GM18498 (cell line): ENCODE data around the gene DNAJC12.
"Not testable (repeated sequence)": the region's sequence is repeated elsewhere in the genome, so short reads cannot be mapped to it uniquely, and the experiment has no call there.

Experiments used
- ATAC-seq: cut with Tn5 transposase; IDR thresholded peaks from one replicate; pipeline ENCODE4 v1.9.1; 2021; ENCODE audit warnings: mild to moderate bottlenecking, moderate library complexity; ENCODE audit not compliant: unreplicated experiment

Gene DNAJC12

GRCh38 chr10:67837541-67838314 is at the start of gene DNAJC12:
DNAJC12 (minus strand) TSS chr10:67838188; CDS start chr10:67838011, 177 bp downstream.
- peak; percentile 65 for ATAC-seq

- peak; percentile 66 for ATAC-seq
Observed at GRCh38 chr10:67884842-67885670, 47.1 kb upstream of the DNAJC12 start.

- peak; percentile 88 for ATAC-seq
Observed at GRCh38 chr10:67884313-67884841, 46.4 kb upstream of the DNAJC12 start, which contains the start of gene SIRT1. SIRT1 (plus strand) TSS chr10:67884656; CDS start chr10:67884722, 66 bp downstream.

GRCh38 chr10:67883710-67884312 is 45.8 kb upstream of the DNAJC12 start:
- ATAC-seq, result no peak

- ATAC-seq, result no peak
Observed at GRCh38 chr10:67878133-67878532, 40.1 kb upstream of the DNAJC12 start.

GRCh38 chr10:67877421-67877820 is 39.4 kb upstream of the DNAJC12 start:
- ATAC-seq, result not testable (repeated sequence)

GRCh38 chr10:67875340-67876238 is 37.6 kb upstream of the DNAJC12 start:
- no peak for ATAC-seq

GRCh38 chr10:67869996-67870395 is 32.0 kb upstream of the DNAJC12 start:
- no peak for ATAC-seq

- no peak for ATAC-seq
Observed at GRCh38 chr10:67868132-67868531, 30.1 kb upstream of the DNAJC12 start.

- no peak for ATAC-seq
Observed at GRCh38 chr10:67864607-67865371, 26.8 kb upstream of the DNAJC12 start.

- ATAC-seq, result no peak
Observed at GRCh38 chr10:67863094-67863493, 25.1 kb upstream of the DNAJC12 start.

- no peak for ATAC-seq
Observed at GRCh38 chr10:67861750-67862432, 23.9 kb upstream of the DNAJC12 start.

- ATAC-seq, result no peak
Observed at GRCh38 chr10:67858971-67859370, 21.0 kb upstream of the DNAJC12 start.

GRCh38 chr10:67853512-67853911 is 15.5 kb upstream of the DNAJC12 start:
- ATAC-seq, result no peak

GRCh38 chr10:67852761-67853160 is 14.8 kb upstream of the DNAJC12 start:
- ATAC-seq, result no peak

GRCh38 chr10:67851186-67851585 is 13.2 kb upstream of the DNAJC12 start:
- no peak for ATAC-seq

- peak; percentile 91 for ATAC-seq
Observed at GRCh38 chr10:67849331-67850011, 11.5 kb upstream of the DNAJC12 start.

GRCh38 chr10:67843284-67843683 is 5.3 kb upstream of the DNAJC12 start:
- no peak for ATAC-seq
